B cell (primary cell): ENCODE measurements around the gene PLA2G5. TPM values are rescaled to one million over a fixed set of nuclear protein-coding genes. Genes with fewer than 3 reads are reported as not detected.

Experiments used
- ATAC-seq: fragments of 200-7000 bp; cut with Tn5 transposase; one replicate; pipeline ENCODE4 v1.10.0; 2021; ENCODE audit warnings: low read depth, mild to moderate bottlenecking, moderate number of reproducible peaks, moderate library complexity
- CTCF ChIA-PET: fragments of 350-600 bp; sonication (Branson Sonifier 250); formaldehyde crosslinking; loops from one replicate; lab custom pipeline; 2021; ENCODE audit warnings: antibody characterized with exemption, inconsistent platforms; lab: Charles Lee
- POLR2A ChIA-PET: fragments of 350-600 bp; sonication (Branson Sonifier 250); formaldehyde crosslinking; loops from one replicate; lab custom pipeline; 2021; ENCODE audit warnings: antibody characterized with exemption; lab: Charles Lee
- DNase-seq: peaks from one replicate; pipeline ENCODE4 v3.0.0; 2013
- H2AFZ ChIP-seq: 2 replicates; pipeline ENCODE4 v1.6.1; 2012; ENCODE audit warnings: mild to moderate bottlenecking, low read depth, low read length; ENCODE audit not compliant: insufficient read depth, poor library complexity, severe bottlenecking
- H3K27ac ChIP-seq, 2 donors: 1 replicate in 1 of 2; 2 replicates in 1 of 2; pipeline ENCODE4 v1.5.1; 2012 to 2013; ENCODE audit warnings: low read length in 2 of 2, mild to moderate bottlenecking in 2 of 2, moderate library complexity in 1 of 2
- H3K27me3 ChIP-seq, 4 experiments: fragments of 200-600 bp in 1 of 4; sonication (generic) in 1 of 4; replicated peaks in 1 of 4; 1 replicate in 2 of 4; 2 replicates in 2 of 4; pipeline versions ENCODE4 v1.6.1 to v1.7.0; 2013 to 2016; ENCODE audit warnings: low read length in 3 of 4, mild to moderate bottlenecking in 2 of 4, mixed read lengths in 1 of 4, moderate library complexity in 1 of 4; ENCODE audit not compliant: insufficient read depth in 4 of 4, control insufficient read depth in 3 of 4; ENCODE audit errors: control extremely low read depth in 1 of 4
- H3K36me3 ChIP-seq, 2 experiments: replicated peaks in 1 of 2; 1 replicate in 1 of 2; 2 replicates in 1 of 2; pipeline versions ENCODE4 v1.6.1 to v1.7.1; 2013; ENCODE audit warnings: low read length in 1 of 2; ENCODE audit not compliant: insufficient read depth in 2 of 2, control insufficient read depth in 1 of 2; ENCODE audit errors: control extremely low read depth in 1 of 2, extremely low read depth in 1 of 2
- H3K4me1 ChIP-seq, 2 donors: fragments of 200-600 bp in 1 of 2; sonication (generic) in 1 of 2; 1 replicate in 1 of 2; 2 replicates in 1 of 2; pipeline versions ENCODE4 v1.5.1 to v1.6.1; 2013 to 2017; ENCODE audit warnings: low read length in 2 of 2; ENCODE audit not compliant: control insufficient read depth in 2 of 2, insufficient read depth in 2 of 2
- H3K4me2 ChIP-seq: replicated peaks from 2 replicates; pipeline ENCODE3; 2012; ENCODE audit warnings: mild to moderate bottlenecking, low read depth, low read length; ENCODE audit not compliant: poor library complexity, severe bottlenecking
- H3K4me3 ChIP-seq, 5 experiments: fragments of 200-600 bp in 1 of 5; sonication (generic) in 1 of 5; 1 replicate in 3 of 5; 2 replicates in 2 of 5; pipeline versions ENCODE4 v1.5.1 to v1.7.0; 2011 to 2016; ENCODE audit warnings: low read length in 4 of 5, mild to moderate bottlenecking in 4 of 5, low read depth in 2 of 5, control low read depth in 1 of 5, moderate library complexity in 1 of 5; ENCODE audit not compliant: insufficient read depth in 1 of 5; ENCODE audit errors: control extremely low read depth in 1 of 5, extremely low read depth in 1 of 5
- H3K79me2 ChIP-seq: fragments of 200-600 bp; sonication (generic); one replicate; pipeline ENCODE4 v1.6.0; 2016; ENCODE audit warnings: low read length; ENCODE audit not compliant: control insufficient read depth, insufficient read depth
- H3K9ac ChIP-seq: fragments of 200-600 bp; sonication (generic); 2 replicates; pipeline ENCODE4 v1.6.1; 2017; ENCODE audit warnings: mild to moderate bottlenecking, low read length, moderate library complexity
- H3K9me3 ChIP-seq, 3 donors: one replicate each; pipeline versions ENCODE4 v1.6.1 to v1.7.1; 2013; ENCODE audit warnings: low read length in 2 of 3; ENCODE audit not compliant: control insufficient read depth in 2 of 3, insufficient read depth in 1 of 3; ENCODE audit errors: control extremely low read depth in 1 of 3
- H4K20me1 ChIP-seq: 2 replicates; pipeline ENCODE4 v1.6.0; 2012; ENCODE audit warnings: mild to moderate bottlenecking, low read length; ENCODE audit not compliant: insufficient read depth, control insufficient read depth, poor library complexity, severe bottlenecking
- H3K27ac Mint-ChIP-seq: one replicate; pipeline ENCODE4 v1.8.0; 2021; ENCODE audit warnings: mixed read lengths
- H3K27me3 Mint-ChIP-seq: one replicate; pipeline ENCODE4 v1.8.0; 2021; ENCODE audit warnings: mixed read lengths
- H3K4me1 Mint-ChIP-seq: one replicate; pipeline ENCODE4 v1.8.0; 2021; ENCODE audit warnings: mixed read lengths
- H3K4me3 Mint-ChIP-seq: one replicate; pipeline ENCODE4 v1.8.0; 2021; ENCODE audit warnings: mixed read lengths
- H3K9me3 Mint-ChIP-seq: one replicate; pipeline ENCODE4 v1.8.0; 2022; ENCODE audit warnings: mixed read lengths; ENCODE audit not compliant: insufficient read depth
- EZH2 ChIP-seq: IDR thresholded peaks from 2 replicates; pipeline ENCODE4 v1.6.1; 2012; ENCODE audit warnings: borderline replicate concordance, low read depth, mild to moderate bottlenecking, moderate library complexity, low read length; ENCODE audit not compliant: insufficient read depth, poor library complexity, severe bottlenecking
- WGBS: methylation state at CpG from one replicate; pipeline ENCODE4 v1.1.5; 2013; ENCODE audit warnings: missing lambda C conversion rate; ENCODE audit not compliant: insufficient coverage; 5-methylcytosine and 5-hydroxymethylcytosine counted together
- intact Hi-C: fragments of 100-400 bp; cut with micrococcal nuclease; formaldehyde crosslinking; loops from one replicate; pipeline ENCODE4 v1.10.0; 2022
- polyA plus RNA-seq: library from polyadenylated mRNA; depleted of rRNA; stranded (reverse); fragments of >200 nt; gene quantifications from 2 replicates; pipeline ENCODE4 v1.2.3, GENCODE V29; 2012
- total RNA-seq, 2 donors: library from RNA; stranded (reverse); fragments of 120-200 nt in 1 of 2; gene quantifications; 1 replicate in 1 of 2; 2 replicates in 1 of 2; pipeline versions ENCODE4 v1.2.3 to v1.2.4, GENCODE V29; 2013 to 2022
- TF ChIP-seq, protein P1 (sequence below): fragments of 200-600 bp; IDR thresholded peaks from one replicate; pipeline ENCODE4 v1.8.0; 2022; ENCODE audit warnings: antibody characterized with exemption, mild to moderate bottlenecking

Gene PLA2G5
- total and polyA plus RNA-seq, 2 donors (not counting 1 experiment from before 2014, with no cell fraction given) = not detected

DNA sequence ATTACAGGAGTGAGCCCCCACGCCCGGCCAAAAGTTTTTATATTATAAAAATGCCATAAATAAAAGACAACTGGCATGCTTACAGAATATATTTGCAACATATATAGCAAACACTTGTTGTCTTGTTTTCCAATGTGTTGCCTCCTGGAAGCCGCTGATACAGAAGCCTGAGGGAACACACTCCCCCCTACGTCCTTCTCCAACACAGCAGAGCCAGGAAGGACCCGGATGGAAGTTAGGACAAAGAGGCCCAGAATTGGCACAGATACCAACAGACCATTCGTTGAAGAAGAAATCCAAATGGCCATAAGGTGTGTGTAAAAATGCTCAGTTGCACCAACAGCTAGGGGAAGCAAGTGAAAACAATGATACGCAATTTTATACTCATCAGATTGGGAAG lies 1.3 kb upstream of the PLA2G5 start:
- ChIA-PET CTCF (interaction anchor here (0.5 kb wide), 1 partner anchor 144 kb away, joined by 3 read pairs; no protein-coding TSS in a partner anchor), POLR2A (no interaction called here)
- no peak overlapping the region for H3K27ac ChIP-seq
- H3K79me2 ChIP-seq = no peaks in the 10 kb centered on the region
- H3K4me2 ChIP-seq = no peak overlapping the region
- ATAC-seq (no peak), DNase-seq (no peak)
- no peaks in the 10 kb centered on the region for H3K27me3 ChIP-seq
- H3K4me1 ChIP-seq = peaks cover 18 to 19% of the 10 kb centered on the region in 2 donors
- Mint-ChIP-seq H3K27me3 (no peaks in the 10 kb centered on the region), H3K27ac (no peak overlapping the region), H3K9me3 (no peaks in the 10 kb centered on the region), H3K4me3 (no peak overlapping the region), H3K4me1 (peaks cover 24% of the 10 kb centered on the region)
- TF ChIP-seq EZH2 = no peak
- TF ChIP-seq, protein P1, sequence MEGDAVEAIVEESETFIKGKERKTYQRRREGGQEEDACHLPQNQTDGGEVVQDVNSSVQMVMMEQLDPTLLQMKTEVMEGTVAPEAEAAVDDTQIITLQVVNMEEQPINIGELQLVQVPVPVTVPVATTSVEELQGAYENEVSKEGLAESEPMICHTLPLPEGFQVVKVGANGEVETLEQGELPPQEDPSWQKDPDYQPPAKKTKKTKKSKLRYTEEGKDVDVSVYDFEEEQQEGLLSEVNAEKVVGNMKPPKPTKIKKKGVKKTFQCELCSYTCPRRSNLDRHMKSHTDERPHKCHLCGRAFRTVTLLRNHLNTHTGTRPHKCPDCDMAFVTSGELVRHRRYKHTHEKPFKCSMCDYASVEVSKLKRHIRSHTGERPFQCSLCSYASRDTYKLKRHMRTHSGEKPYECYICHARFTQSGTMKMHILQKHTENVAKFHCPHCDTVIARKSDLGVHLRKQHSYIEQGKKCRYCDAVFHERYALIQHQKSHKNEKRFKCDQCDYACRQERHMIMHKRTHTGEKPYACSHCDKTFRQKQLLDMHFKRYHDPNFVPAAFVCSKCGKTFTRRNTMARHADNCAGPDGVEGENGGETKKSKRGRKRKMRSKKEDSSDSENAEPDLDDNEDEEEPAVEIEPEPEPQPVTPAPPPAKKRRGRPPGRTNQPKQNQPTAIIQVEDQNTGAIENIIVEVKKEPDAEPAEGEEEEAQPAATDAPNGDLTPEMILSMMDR = no peak
- no peak overlapping the region for H3K9ac ChIP-seq
- H3K4me3 ChIP-seq = no peak overlapping the region
- WGBS = 100% methylated on average over 3 of the region's 7 CpGs
- H2AFZ ChIP-seq = no peak overlapping the region
- H4K20me1 ChIP-seq = no peaks in the 10 kb centered on the region
- intact Hi-C loops = no loop called here
- no peaks in the 10 kb centered on the region for H3K9me3 ChIP-seq
- no peaks in the 10 kb centered on the region for H3K36me3 ChIP-seq

DNA sequence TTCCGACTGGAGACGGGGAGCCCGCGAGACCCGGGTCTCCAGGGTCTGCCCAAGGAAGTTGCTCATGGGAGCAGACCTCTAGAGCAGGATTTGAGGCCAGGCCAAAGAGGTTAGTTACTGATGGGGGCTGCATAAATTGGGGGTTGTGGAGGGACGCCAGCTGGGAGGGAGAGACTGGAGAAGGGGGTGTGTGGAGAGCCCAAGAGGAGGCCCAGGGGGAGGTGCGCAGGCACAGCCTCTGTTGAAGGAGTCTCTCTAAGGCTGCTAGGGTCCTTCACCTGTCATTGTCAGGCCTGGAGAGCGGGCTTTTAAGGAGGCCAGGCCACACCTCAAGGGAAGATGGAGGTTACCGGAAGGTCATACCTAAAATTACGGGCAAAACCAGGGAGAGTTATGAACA lies 363 bp downstream of the PLA2G5 start:
- TF ChIP-seq EZH2 = no peak
- TF ChIP-seq, protein P1 = no peak
- no peak overlapping the region for H3K4me2 ChIP-seq
- CTCF ChIA-PET = no interaction called here
- no peaks in the 10 kb centered on the region for H4K20me1 ChIP-seq
- H3K79me2 ChIP-seq = no peaks in the 10 kb centered on the region
- H3K36me3 ChIP-seq = no peaks in the 10 kb centered on the region
- ATAC-seq (no peak), DNase-seq (no peak)
- no peak overlapping the region for H2AFZ ChIP-seq
- POLR2A ChIA-PET = no interaction called here
- H3K4me1 ChIP-seq = peaks cover 34 to 35% of the 10 kb centered on the region in 2 donors
- H3K4me3 Mint-ChIP-seq = no peak overlapping the region
- intact Hi-C loops = no loop called here
- H3K9me3 ChIP-seq = no peaks in the 10 kb centered on the region
- H3K27me3 ChIP-seq = no peaks in the 10 kb centered on the region
- 93% methylated on average over 8 of the region's 10 CpGs for WGBS
- no peak overlapping the region for H3K27ac Mint-ChIP-seq
- no peak overlapping the region for H3K27ac ChIP-seq
- H3K9me3 Mint-ChIP-seq = no peaks in the 10 kb centered on the region
- H3K9ac ChIP-seq = no peak overlapping the region
- peaks cover 37% of the 10 kb centered on the region for H3K4me1 Mint-ChIP-seq
- no peak overlapping the region for H3K4me3 ChIP-seq
- no peaks in the 10 kb centered on the region for H3K27me3 Mint-ChIP-seq
